ENCODE data around the gene PRSS56.

Gene PRSS56

GRCh38 chr2:232534940-232535651, 14.9 kb downstream of the PRSS56 start:
- FAIRE-seq = no peak
- no peak for DNase-seq (ENCODE audit: insufficient read length, low spot score)
- TF ChIP-seq CTCF (IDR thresholded peaks at IDR 0.05; ENCODE audit: insufficient read depth, missing control alignments) = no peak

GRCh38 chr2:232535761-232536530, 15.8 kb downstream of the PRSS56 start:
- no peak for TF ChIP-seq CTCF (IDR thresholded peaks at IDR 0.05; ENCODE audit: insufficient read depth, missing control alignments)
- no peak for FAIRE-seq
- no peak for DNase-seq (ENCODE audit: insufficient read length, low spot score)

- peak; percentile 34 for TF ChIP-seq CTCF (IDR thresholded peaks at IDR 0.05; ENCODE audit: insufficient read depth, missing control alignments)
- FAIRE-seq (no peak), DNase-seq (ENCODE audit: insufficient read length, low spot score) (no peak)
These were observed 16.9 kb downstream of the PRSS56 start for GRCh38 chr2:232537079-232537478.

- TF ChIP-seq CTCF (IDR thresholded peaks at IDR 0.05; ENCODE audit: insufficient read depth, missing control alignments) = no peak
- no peak for DNase-seq (ENCODE audit: insufficient read length, low spot score)
- no peak for FAIRE-seq
These were observed 17.3 kb downstream of the PRSS56 start for GRCh38 chr2:232537499-232537898.

- no peak for FAIRE-seq
- DNase-seq (ENCODE audit: insufficient read length, low spot score) = peak; percentile 13
- no peak for TF ChIP-seq CTCF (IDR thresholded peaks at IDR 0.05; ENCODE audit: insufficient read depth, missing control alignments)
These were observed 18.5 kb downstream of the PRSS56 start for GRCh38 chr2:232538671-232539070.

- DNase-seq (ENCODE audit: insufficient read length, low spot score) (peak; percentile 14), FAIRE-seq (no peak)
- TF ChIP-seq CTCF (IDR thresholded peaks at IDR 0.05; ENCODE audit: insufficient read depth, missing control alignments) = no peak
These were observed 19.4 kb downstream of the PRSS56 start, which contains the start of gene CHRNG for GRCh38 chr2:232539298-232540231. Gene CHRNG, plus strand, starts transcription at chr2:232539692. Its CDS starts 56 bp downstream, at chr2:232539748.
